ENCODE measurements around the gene PRDM16.

The PRDM16 gene

DNA sequence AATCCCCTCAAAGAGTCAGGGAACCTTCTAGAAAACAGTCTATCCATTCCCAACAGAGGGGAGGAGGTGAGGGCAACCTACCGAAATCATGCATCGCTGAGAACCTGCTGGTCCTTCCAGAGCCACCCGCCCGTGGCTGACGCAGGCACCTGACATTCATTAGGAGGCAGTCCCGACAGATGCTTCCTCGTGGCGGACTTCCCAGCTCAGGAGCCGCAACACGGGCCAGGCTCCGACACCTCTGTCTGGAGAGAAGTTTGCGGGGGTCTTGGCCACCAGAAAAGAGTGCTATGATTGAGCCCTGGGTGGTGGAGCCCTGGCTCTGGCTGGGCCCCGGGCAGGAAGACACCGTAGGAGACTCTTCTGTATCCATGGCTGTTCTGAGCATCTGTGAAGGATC is 299.1 kb downstream of the PRDM16 start:
- TF ChIP-seq, protein P1, sequence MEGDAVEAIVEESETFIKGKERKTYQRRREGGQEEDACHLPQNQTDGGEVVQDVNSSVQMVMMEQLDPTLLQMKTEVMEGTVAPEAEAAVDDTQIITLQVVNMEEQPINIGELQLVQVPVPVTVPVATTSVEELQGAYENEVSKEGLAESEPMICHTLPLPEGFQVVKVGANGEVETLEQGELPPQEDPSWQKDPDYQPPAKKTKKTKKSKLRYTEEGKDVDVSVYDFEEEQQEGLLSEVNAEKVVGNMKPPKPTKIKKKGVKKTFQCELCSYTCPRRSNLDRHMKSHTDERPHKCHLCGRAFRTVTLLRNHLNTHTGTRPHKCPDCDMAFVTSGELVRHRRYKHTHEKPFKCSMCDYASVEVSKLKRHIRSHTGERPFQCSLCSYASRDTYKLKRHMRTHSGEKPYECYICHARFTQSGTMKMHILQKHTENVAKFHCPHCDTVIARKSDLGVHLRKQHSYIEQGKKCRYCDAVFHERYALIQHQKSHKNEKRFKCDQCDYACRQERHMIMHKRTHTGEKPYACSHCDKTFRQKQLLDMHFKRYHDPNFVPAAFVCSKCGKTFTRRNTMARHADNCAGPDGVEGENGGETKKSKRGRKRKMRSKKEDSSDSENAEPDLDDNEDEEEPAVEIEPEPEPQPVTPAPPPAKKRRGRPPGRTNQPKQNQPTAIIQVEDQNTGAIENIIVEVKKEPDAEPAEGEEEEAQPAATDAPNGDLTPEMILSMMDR (IDR thresholded peaks at IDR 0.05; ENCODE audit: low read depth, low read length) = no peak
- H3K4me3 ChIP-seq (replicated peaks in 1 of 2; ENCODE audit: low read depth in 2 of 2, low read length in 2 of 2) = no peak overlapping the region
- DNase-seq (ENCODE audit: low read depth in 2 of 2) = no peak

DNA sequence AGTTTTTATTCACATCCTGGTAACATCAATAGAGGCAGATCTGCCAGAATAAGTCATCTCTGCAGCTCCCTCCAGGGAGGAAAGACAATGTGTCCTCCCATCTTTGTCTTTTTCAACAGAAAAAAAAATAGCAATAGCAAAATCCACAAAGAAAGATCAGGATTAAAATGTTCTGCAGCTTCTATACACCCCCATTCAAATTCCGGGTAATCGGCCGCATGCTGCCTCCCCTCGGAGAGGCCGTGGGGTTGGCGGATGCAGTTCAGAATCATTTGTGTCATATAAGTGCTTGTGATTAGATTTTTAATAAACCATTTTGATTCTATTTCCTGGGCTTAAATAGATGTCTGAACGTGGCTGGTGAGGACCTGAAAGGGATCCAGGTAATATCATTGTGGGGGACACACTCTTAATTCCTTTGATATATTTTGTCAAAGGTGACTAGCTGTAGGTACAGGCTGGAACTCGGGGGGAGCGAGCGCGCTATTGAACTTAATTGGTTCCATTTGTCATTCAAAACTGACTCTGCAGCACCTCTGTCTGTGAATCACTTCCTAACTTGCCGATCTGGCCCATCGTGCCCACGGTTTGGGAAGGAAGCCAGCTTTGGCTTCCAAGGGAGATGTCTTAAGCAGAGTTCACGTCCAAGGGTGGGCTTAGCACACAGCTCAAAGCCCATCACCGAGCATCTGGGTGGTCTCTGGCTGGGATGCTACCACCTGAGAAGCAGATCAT is 299.9 kb downstream of the PRDM16 start:
- peak; percentile 11 to 21 for DNase-seq (ENCODE audit: low read depth in 2 of 2)
- no peak overlapping the region for H3K4me3 ChIP-seq (replicated peaks in 1 of 2; ENCODE audit: low read depth in 2 of 2, low read length in 2 of 2)
- TF ChIP-seq, protein P1 (IDR thresholded peaks at IDR 0.05; ENCODE audit: low read depth, low read length) = no peak

DNA sequence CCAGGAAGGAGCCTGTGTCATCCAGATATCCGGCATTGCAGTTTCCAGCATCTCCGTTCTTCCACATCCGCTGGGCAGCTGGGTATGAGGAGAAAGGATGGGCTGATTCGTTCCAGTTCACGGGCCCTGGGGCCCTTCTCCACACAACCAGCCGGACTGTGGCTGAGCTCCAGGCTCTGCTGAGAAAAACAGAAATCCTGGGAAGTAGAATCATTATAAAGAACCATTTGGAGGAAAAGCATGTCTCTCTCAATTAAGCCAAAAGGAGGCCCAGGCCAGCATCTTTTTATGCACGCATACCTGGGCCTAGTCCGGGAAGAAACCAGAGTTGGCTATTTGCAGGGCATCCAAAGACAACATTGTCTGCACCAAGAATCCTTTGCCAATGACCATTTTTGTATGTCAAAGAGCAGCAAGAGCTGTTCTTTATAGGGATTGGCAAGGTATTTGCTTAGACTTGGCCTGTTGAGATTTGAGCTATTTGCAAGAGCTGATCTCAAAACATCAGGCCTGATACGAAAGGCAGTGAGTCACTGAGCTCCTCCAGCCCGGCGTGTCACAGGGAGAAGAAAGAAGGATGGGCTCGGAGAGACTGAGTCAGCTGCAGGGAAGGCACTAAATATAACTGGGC is 300.6 kb downstream of the PRDM16 start:
- TF ChIP-seq, protein P1 (IDR thresholded peaks at IDR 0.05; ENCODE audit: low read depth, low read length) = no peak
- H3K4me3 ChIP-seq (replicated peaks in 1 of 2; ENCODE audit: low read depth in 2 of 2, low read length in 2 of 2) = no peak overlapping the region
- DNase-seq (ENCODE audit: low read depth in 2 of 2) = peak; percentile 83 to 84

- TF ChIP-seq, protein P1 (IDR thresholded peaks at IDR 0.05; ENCODE audit: low read depth, low read length) = no peak
- H3K4me3 ChIP-seq (replicated peaks in 1 of 2; ENCODE audit: low read depth in 2 of 2, low read length in 2 of 2) = no peak overlapping the region
- DNase-seq (ENCODE audit: low read depth in 2 of 2) = no peak
Observed at GRCh38 chr1:3370856-3371703, 302.1 kb downstream of the PRDM16 start.

- H3K4me3 ChIP-seq (replicated peaks in 1 of 2; ENCODE audit: low read depth in 2 of 2, low read length in 2 of 2) = no peak overlapping the region
- TF ChIP-seq, protein P1 (IDR thresholded peaks at IDR 0.05; ENCODE audit: low read depth, low read length) = no peak
- DNase-seq (ENCODE audit: low read depth in 2 of 2) = no peak
Observed at GRCh38 chr1:3372317-3372716, 303.3 kb downstream of the PRDM16 start.

DNA sequence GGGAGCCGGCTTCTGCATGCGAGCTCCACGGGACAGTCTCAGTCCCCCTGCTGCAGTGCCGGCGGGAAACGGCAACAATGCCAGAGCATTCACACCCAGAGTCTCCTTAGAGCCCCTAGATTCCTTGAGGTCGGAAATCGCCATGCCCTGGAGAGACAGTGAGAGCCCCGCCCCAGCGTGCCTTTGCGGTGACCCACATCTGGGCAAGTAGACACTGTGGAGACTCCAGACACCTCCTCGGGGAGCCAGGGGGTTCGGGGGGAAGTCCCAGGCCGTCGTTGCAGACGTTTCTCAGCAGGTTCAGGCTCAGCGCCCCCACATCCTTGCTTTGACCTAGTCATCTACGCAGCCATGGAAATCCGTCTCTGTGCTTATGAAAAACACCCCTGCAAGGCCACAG is 304.2 kb downstream of the PRDM16 start:
- no peak for DNase-seq (ENCODE audit: low read depth in 2 of 2)
- TF ChIP-seq, protein P1 (IDR thresholded peaks at IDR 0.05; ENCODE audit: low read depth, low read length) = no peak
- H3K4me3 ChIP-seq (replicated peaks in 1 of 2; ENCODE audit: low read depth in 2 of 2, low read length in 2 of 2) = no peak overlapping the region

All from cardiac fibroblast (primary cell).